HEK293 (cell line): ENCODE data around the gene RHBDL3.

ENCODE experiments used
- BCL11A ChIP-seq: fragments of 450-650 bp; formaldehyde crosslinking; IDR thresholded peaks from 2 replicates; pipeline ENCODE4 v1.5.1; 2016; ENCODE audit warnings: low read depth, missing biosample characterization, missing genetic modification characterization
- HOXA7 ChIP-seq: sonication (generic); formaldehyde crosslinking; IDR thresholded peaks from 2 replicates; pipeline ENCODE4 v1.8.1; 2022; ENCODE audit warnings: missing genetic modification reagents, borderline replicate concordance
- KLF16 ChIP-seq: fragments of 450-650 bp; formaldehyde crosslinking; IDR thresholded peaks from 2 replicates; pipeline ENCODE4 v1.5.1; 2017; ENCODE audit warnings: missing biosample characterization, missing genetic modification characterization
- PATZ1 ChIP-seq: fragments of 450-650 bp; formaldehyde crosslinking; IDR thresholded peaks from 2 replicates; pipeline ENCODE4 v1.5.1; 2016; ENCODE audit warnings: missing biosample characterization, missing genetic modification characterization
- REPIN1 ChIP-seq: fragments of 450-650 bp; formaldehyde crosslinking; IDR thresholded peaks from 2 replicates; pipeline ENCODE4 v1.5.1; 2017; ENCODE audit warnings: missing biosample characterization, missing genetic modification characterization, low read depth
- SP3 ChIP-seq: fragments of 450-650 bp; formaldehyde crosslinking; IDR thresholded peaks from 2 replicates; pipeline ENCODE4 v1.5.1; 2016; ENCODE audit warnings: missing biosample characterization, missing genetic modification characterization
- YY1 ChIP-seq: fragments of 450-650 bp; formaldehyde crosslinking; IDR thresholded peaks from 2 replicates; pipeline ENCODE4 v1.5.1; 2018; ENCODE audit warnings: missing biosample characterization, missing genetic modification characterization
- YY2 ChIP-seq: fragments of 450-650 bp; formaldehyde crosslinking; IDR thresholded peaks from 2 replicates; pipeline ENCODE4 v1.5.1; 2016; ENCODE audit warnings: missing biosample characterization, missing genetic modification characterization
- ZFP37 ChIP-seq: fragments of 450-650 bp; formaldehyde crosslinking; IDR thresholded peaks from 2 replicates; pipeline ENCODE4 v1.5.1; 2016; ENCODE audit warnings: missing biosample characterization, missing genetic modification characterization
- ZFP41 ChIP-seq: fragments of 450-650 bp; formaldehyde crosslinking; IDR thresholded peaks from 2 replicates; pipeline ENCODE4 v1.5.1; 2016; ENCODE audit warnings: missing biosample characterization, missing genetic modification characterization, borderline replicate concordance
- ZNF10 ChIP-seq: fragments of 450-650 bp; formaldehyde crosslinking; IDR thresholded peaks from 2 replicates; pipeline ENCODE4 v1.5.1; 2017; ENCODE audit warnings: missing biosample characterization, missing genetic modification characterization
- ZNF202 ChIP-seq: fragments of 450-650 bp; formaldehyde crosslinking; IDR thresholded peaks from 2 replicates; pipeline ENCODE4 v1.5.1; 2016; ENCODE audit warnings: missing biosample characterization, missing genetic modification characterization, borderline replicate concordance
- ZNF211 ChIP-seq: fragments of 450-650 bp; formaldehyde crosslinking; IDR thresholded peaks from 2 replicates; pipeline ENCODE4 v1.5.1; 2016; ENCODE audit warnings: low read depth, missing biosample characterization, missing genetic modification characterization
- ZNF214 ChIP-seq: fragments of 450-650 bp; formaldehyde crosslinking; IDR thresholded peaks from 2 replicates; pipeline ENCODE4 v1.5.1; 2017; ENCODE audit warnings: missing biosample characterization, mild to moderate bottlenecking, missing genetic modification characterization, borderline replicate concordance
- ZNF24 ChIP-seq: fragments of 450-650 bp; formaldehyde crosslinking; IDR thresholded peaks from 2 replicates; pipeline ENCODE4 v1.5.1; 2016; ENCODE audit warnings: missing biosample characterization, missing genetic modification characterization
- ZNF248 ChIP-seq: fragments of 450-650 bp; formaldehyde crosslinking; IDR thresholded peaks from 2 replicates; pipeline ENCODE4 v1.5.1; 2017; ENCODE audit warnings: missing biosample characterization, missing genetic modification characterization
- ZNF266 ChIP-seq: fragments of 450-650 bp; formaldehyde crosslinking; IDR thresholded peaks from 2 replicates; pipeline ENCODE4 v1.5.1; 2016; ENCODE audit warnings: missing biosample characterization, missing genetic modification characterization, low read depth
- ZNF324 ChIP-seq: fragments of 450-650 bp; formaldehyde crosslinking; IDR thresholded peaks from 2 replicates; pipeline ENCODE4 v1.5.1; 2016; ENCODE audit warnings: missing biosample characterization, missing genetic modification characterization
- ZNF341 ChIP-seq: fragments of 450-650 bp; formaldehyde crosslinking; IDR thresholded peaks from 2 replicates; pipeline ENCODE4; 2016; ENCODE audit warnings: low read depth, missing biosample characterization, missing genetic modification characterization
- ZNF37A ChIP-seq: fragments of 450-650 bp; IDR thresholded peaks from 2 replicates; pipeline ENCODE4 v1.5.1; 2018; ENCODE audit warnings: missing biosample characterization, missing genetic modification characterization
- ZNF394 ChIP-seq: fragments of 450-650 bp; formaldehyde crosslinking; IDR thresholded peaks from 2 replicates; pipeline ENCODE4 v1.5.1; 2016; ENCODE audit warnings: missing biosample characterization, missing genetic modification characterization, mild to moderate bottlenecking, moderate library complexity, borderline replicate concordance
- ZNF416 ChIP-seq: fragments of 450-650 bp; formaldehyde crosslinking; IDR thresholded peaks from 2 replicates; pipeline ENCODE4 v1.5.1; 2016; ENCODE audit warnings: missing biosample characterization, missing genetic modification characterization
- ZNF488 ChIP-seq: fragments of 450-650 bp; formaldehyde crosslinking; IDR thresholded peaks from 2 replicates; pipeline ENCODE4 v1.5.1; 2016; ENCODE audit warnings: missing biosample characterization, missing genetic modification characterization
- ZNF530 ChIP-seq: fragments of 450-650 bp; formaldehyde crosslinking; IDR thresholded peaks from 2 replicates; pipeline ENCODE4 v1.5.1; 2016; ENCODE audit warnings: low read depth, missing biosample characterization, missing genetic modification characterization
- ZNF555 ChIP-seq: fragments of 450-650 bp; formaldehyde crosslinking; conservative IDR thresholded peaks from 2 replicates; pipeline ENCODE4 v1.5.1; 2017; ENCODE audit warnings: missing biosample characterization, mild to moderate bottlenecking, missing genetic modification characterization, inconsistent platforms
- ZNF571 ChIP-seq: fragments of 450-650 bp; formaldehyde crosslinking; IDR thresholded peaks from 2 replicates; pipeline ENCODE4 v1.5.0; 2017; ENCODE audit warnings: missing biosample characterization, missing genetic modification characterization
- ZNF629 ChIP-seq: fragments of 450-650 bp; formaldehyde crosslinking; IDR thresholded peaks from 2 replicates; pipeline ENCODE4 v1.5.1; 2017; ENCODE audit warnings: missing biosample characterization, missing genetic modification characterization
- ZNF660 ChIP-seq: fragments of 450-650 bp; IDR thresholded peaks from 2 replicates; pipeline ENCODE4 v1.5.1; 2018; ENCODE audit warnings: missing biosample characterization, mild to moderate bottlenecking, missing genetic modification characterization
- ZNF677 ChIP-seq: fragments of 450-650 bp; IDR thresholded peaks from 2 replicates; pipeline ENCODE4 v1.5.0; 2018; ENCODE audit warnings: missing biosample characterization, mild to moderate bottlenecking, missing genetic modification characterization, moderate library complexity
- ZNF768 ChIP-seq: fragments of 450-650 bp; formaldehyde crosslinking; IDR thresholded peaks from 2 replicates; pipeline ENCODE4 v1.5.1; 2018; ENCODE audit warnings: missing biosample characterization, mild to moderate bottlenecking, missing genetic modification characterization
- ZSCAN16 ChIP-seq: fragments of 450-650 bp; formaldehyde crosslinking; IDR thresholded peaks from 2 replicates; pipeline ENCODE4 v1.5.1; 2016; ENCODE audit warnings: missing biosample characterization, missing genetic modification characterization
- TF ChIP-seq, protein P1 (sequence below): fragments of 450-650 bp; formaldehyde crosslinking; IDR thresholded peaks from 2 replicates; pipeline ENCODE4 v1.5.1; 2017; ENCODE audit warnings: missing biosample characterization, missing genetic modification characterization
- TF ChIP-seq, protein P2 (sequence below): fragments of 450-650 bp; formaldehyde crosslinking; IDR thresholded peaks from 2 replicates; pipeline ENCODE4 v1.5.1; 2017; ENCODE audit warnings: missing biosample characterization, mild to moderate bottlenecking, missing genetic modification characterization, moderate library complexity
- TF ChIP-seq, protein P3 (sequence below): fragments of 450-650 bp; formaldehyde crosslinking; IDR thresholded peaks from 2 replicates; pipeline ENCODE4 v1.5.1; 2016; ENCODE audit warnings: missing biosample characterization, missing genetic modification characterization

The RHBDL3 gene

DNA sequence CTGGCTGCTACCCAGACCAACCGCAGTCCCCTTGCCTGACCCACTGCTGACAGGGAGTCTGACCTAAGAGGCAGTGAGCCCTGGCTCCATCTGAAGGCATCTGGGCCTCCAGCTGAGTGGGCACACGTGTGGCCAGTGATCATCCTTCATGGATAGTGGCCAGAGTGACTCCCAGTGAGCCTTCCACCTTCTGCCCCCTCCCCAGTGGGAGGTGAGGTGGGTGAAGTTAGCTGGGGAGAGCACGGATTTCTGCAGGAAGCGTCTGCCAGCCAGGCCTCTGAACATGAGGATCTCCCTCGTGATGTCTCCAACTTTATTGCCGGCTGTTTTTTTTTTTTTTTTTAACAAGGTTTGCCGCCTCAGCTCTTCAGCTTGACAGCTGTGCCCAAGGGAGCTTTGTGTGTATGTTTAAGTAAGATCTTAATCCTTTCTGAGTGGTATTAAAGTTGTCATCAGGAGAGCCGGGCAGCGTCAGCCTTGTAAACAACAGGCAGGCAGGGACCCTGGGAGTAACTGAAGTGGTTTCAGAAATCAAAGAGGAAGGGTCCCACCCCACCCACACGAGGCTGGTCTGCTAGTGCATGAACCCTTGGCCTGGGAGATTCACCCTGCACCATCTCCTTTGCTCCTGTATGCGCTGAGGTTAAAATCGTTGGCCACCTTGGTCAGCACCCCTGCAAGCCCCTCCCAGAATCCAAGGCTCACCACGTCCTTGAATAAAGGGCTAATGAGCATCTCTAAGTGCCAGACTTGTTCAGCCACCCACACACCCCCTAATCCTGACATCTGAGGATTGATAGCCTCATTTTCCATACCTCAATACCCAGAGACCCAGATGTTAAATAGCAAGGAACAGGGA, 33.3 kb downstream of the RHBDL3 start (continued):
- TF ChIP-seq, protein P1, sequence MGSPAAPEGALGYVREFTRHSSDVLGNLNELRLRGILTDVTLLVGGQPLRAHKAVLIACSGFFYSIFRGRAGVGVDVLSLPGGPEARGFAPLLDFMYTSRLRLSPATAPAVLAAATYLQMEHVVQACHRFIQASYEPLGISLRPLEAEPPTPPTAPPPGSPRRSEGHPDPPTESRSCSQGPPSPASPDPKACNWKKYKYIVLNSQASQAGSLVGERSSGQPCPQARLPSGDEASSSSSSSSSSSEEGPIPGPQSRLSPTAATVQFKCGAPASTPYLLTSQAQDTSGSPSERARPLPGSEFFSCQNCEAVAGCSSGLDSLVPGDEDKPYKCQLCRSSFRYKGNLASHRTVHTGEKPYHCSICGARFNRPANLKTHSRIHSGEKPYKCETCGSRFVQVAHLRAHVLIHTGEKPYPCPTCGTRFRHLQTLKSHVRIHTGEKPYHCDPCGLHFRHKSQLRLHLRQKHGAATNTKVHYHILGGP, result no peak
- TF ChIP-seq ZNF530 (no peak), PATZ1 (tag by site-specific recombination) (peak; percentile 69; the same call in 1 of the 2 replicates), SP3 (tag by site-specific recombination) (no peak), REPIN1 (tag by site-specific recombination) (no peak), ZNF341 (tag by site-specific recombination) (peak; percentile 11), ZNF660 (tag by site-specific recombination) (no peak), HOXA7 (CRISPR knock-in tag) (no peak), ZFP41 (tag by site-specific recombination) (no peak), ZNF266 (no peak), ZNF416 (tag by site-specific recombination) (no peak), ZNF214 (tag by site-specific recombination) (no peak), ZNF248 (tag by site-specific recombination) (no peak), YY1 (tag by site-specific recombination) (0 out of 2 replicates have a peak, but pooled peaks have one; percentile 9), ZNF324 (tag by site-specific recombination) (peak; percentile 83), ZNF555 (tag by site-specific recombination) (no peak), ZNF629 (tag by site-specific recombination) (peak; percentile 89), ZNF10 (tag by site-specific recombination) (peak; percentile 85), ZNF202 (tag by site-specific recombination) (no peak), ZNF677 (tag by site-specific recombination) (no peak), ZNF211 (tag by site-specific recombination) (no peak), ZNF571 (no peak), ZNF37A (tag by site-specific recombination) (peak; percentile 55; the same call in 1 of the 2 replicates), ZNF394 (0 out of 2 replicates have a peak, but pooled peaks have one; percentile 57), ZNF24 (tag by site-specific recombination) (peak; percentile 92), ZNF768 (tag by site-specific recombination) (no peak), YY2 (no peak), ZFP37 (no peak), KLF16 (tag by site-specific recombination) (no peak), ZSCAN16 (tag by site-specific recombination) (peak; percentile 72; the same call in 1 of the 2 replicates), BCL11A (peak; percentile 89), ZNF488 (tag by site-specific recombination) (peak; percentile 94)
- TF ChIP-seq, protein P2, sequence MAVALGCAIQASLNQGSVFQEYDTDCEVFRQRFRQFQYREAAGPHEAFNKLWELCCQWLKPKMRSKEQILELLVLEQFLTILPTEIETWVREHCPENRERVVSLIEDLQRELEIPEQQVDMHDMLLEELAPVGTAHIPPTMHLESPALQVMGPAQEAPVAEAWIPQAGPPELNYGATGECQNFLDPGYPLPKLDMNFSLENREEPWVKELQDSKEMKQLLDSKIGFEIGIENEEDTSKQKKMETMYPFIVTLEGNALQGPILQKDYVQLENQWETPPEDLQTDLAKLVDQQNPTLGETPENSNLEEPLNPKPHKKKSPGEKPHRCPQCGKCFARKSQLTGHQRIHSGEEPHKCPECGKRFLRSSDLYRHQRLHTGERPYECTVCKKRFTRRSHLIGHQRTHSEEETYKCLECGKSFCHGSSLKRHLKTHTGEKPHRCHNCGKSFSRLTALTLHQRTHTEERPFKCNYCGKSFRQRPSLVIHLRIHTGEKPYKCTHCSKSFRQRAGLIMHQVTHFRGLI (tag by site-specific recombination), result peak; percentile 81
- TF ChIP-seq, protein P3, sequence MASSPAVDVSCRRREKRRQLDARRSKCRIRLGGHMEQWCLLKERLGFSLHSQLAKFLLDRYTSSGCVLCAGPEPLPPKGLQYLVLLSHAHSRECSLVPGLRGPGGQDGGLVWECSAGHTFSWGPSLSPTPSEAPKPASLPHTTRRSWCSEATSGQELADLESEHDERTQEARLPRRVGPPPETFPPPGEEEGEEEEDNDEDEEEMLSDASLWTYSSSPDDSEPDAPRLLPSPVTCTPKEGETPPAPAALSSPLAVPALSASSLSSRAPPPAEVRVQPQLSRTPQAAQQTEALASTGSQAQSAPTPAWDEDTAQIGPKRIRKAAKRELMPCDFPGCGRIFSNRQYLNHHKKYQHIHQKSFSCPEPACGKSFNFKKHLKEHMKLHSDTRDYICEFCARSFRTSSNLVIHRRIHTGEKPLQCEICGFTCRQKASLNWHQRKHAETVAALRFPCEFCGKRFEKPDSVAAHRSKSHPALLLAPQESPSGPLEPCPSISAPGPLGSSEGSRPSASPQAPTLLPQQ (tag by site-specific recombination), result peak; percentile 48; the same call in 1 of the 2 replicates
